Measurements from ENCODE around the gene PCSK6. TPM values are rescaled to one million over a fixed set of nuclear protein-coding genes. Genes with fewer than 3 reads are reported as not detected.

PCSK6 gene
- total and polyA plus RNA-seq, 2 of the 8 experiments (the other 6 are each of a cell fraction or from before 2014, with no cell fraction given): 1.9 to 4.0 TPM

GRCh38 chr15:101444015-101444414 lies 45.5 kb downstream of the PCSK6 start:
- Histone ChIP-seq H2BK120ac (replicated peaks; ENCODE audit: low read depth, low read length) (no peak overlapping the region), H3K36me3 (ENCODE audit: control insufficient read depth in 2 of 4, insufficient read depth in 4 of 4, low read length in 3 of 4) (no peaks in the 10 kb centered on the region), H2BK12ac (ENCODE audit: low read depth, low read length) (no peak overlapping the region), H2BK15ac (ENCODE audit: low read length) (no peak overlapping the region), H4K5ac (ENCODE audit: insufficient read length, low read depth, low read length) (no peak overlapping the region), H2AK5ac (ENCODE audit: low read depth, low read length) (no peak overlapping the region), H3K4ac (replicated peaks; ENCODE audit: insufficient read length, low read depth, low read length) (no peak overlapping the region), H2AFZ (ENCODE audit: low read length) (no peak overlapping the region), H3K4me3 (ENCODE audit: extremely low read depth in 1 of 4, insufficient read depth in 2 of 4, low read depth in 3 of 4, low read length in 4 of 4) (no peak overlapping the region), H3K23ac (ENCODE audit: insufficient read length) (no peak overlapping the region), H3K4me1 (replicated peaks in 1 of 4; ENCODE audit: control insufficient read depth in 3 of 4, insufficient read depth in 4 of 4, low read length in 3 of 4) (no peaks in the 10 kb centered on the region; a peak in 1 of 7 replicates), H3K4me2 (ENCODE audit: insufficient read depth in 1 of 2, low read depth in 2 of 2, low read length in 2 of 2) (no peak overlapping the region), H2BK5ac (ENCODE audit: low read depth, low read length) (no peak overlapping the region), H3K23me2 (ENCODE audit: low read depth, low read length) (peaks cover 2% of the 10 kb centered on the region; the same call in 1 of the 2 replicates), H3K18ac (ENCODE audit: extremely low read depth, low read length) (no peak overlapping the region), H3K79me2 (ENCODE audit: control insufficient read depth in 1 of 2, insufficient read depth in 2 of 2, low read length in 2 of 2) (no peaks in the 10 kb centered on the region), H3K27ac (ENCODE audit: low read depth, low read length) (no peak overlapping the region), H3K27me3 (replicated peaks in 1 of 4; ENCODE audit: control insufficient read depth in 3 of 4, extremely low read depth in 1 of 4, insufficient read depth in 3 of 4, low read length in 3 of 4) (no peaks in the 10 kb centered on the region; a peak in 1 of 7 replicates), H3K9ac (replicated peaks in 1 of 4; ENCODE audit: extremely low read depth in 1 of 4, low read depth in 3 of 4, low read length in 3 of 4) (no peak overlapping the region), H4K20me1 (replicated peaks in 1 of 2; ENCODE audit: control insufficient read depth in 1 of 2, insufficient read depth in 2 of 2, low read length in 2 of 2) (no peaks in the 10 kb centered on the region), H4K91ac (replicated peaks; ENCODE audit: insufficient read length, low read length) (no peak overlapping the region), H3K56ac (replicated peaks; ENCODE audit: insufficient read length, low read depth, low read length) (no peak overlapping the region), H2BK20ac (ENCODE audit: low read length) (no peak overlapping the region), H3K14ac (ENCODE audit: insufficient read length) (no peak overlapping the region), H4K8ac (ENCODE audit: extremely low read depth, insufficient read depth, low read length) (no peak overlapping the region), H3K79me1 (ENCODE audit: low read depth, low read length) (no peaks in the 10 kb centered on the region), H3K9me3 (ENCODE audit: insufficient read depth in 2 of 2, low read depth in 1 of 2, low read length in 1 of 2) (no peaks in the 10 kb centered on the region; a peak in 1 of 4 replicates)
- CTCF ChIA-PET (ENCODE audit: partially characterized antibody): interaction anchor here (1.2 kb wide), 1 partner anchor 123 kb away, joined by 3 read pairs; no protein-coding TSS in a partner anchor
- DNase-seq (ENCODE audit: low read depth in 1 of 2, low spot score in 2 of 2) (no peak), FAIRE-seq (no peak)
- POLR2A ChIA-PET (ENCODE audit: partially characterized antibody): interaction anchor here (0.9 kb wide), 1 partner anchor 39 kb away, joined by 3 read pairs; no protein-coding TSS in a partner anchor
- WGBS, 2 experiments (ENCODE audit: extremely low coverage in 1 of 2, insufficient coverage in 1 of 2, insufficient read length in 1 of 2, insufficient replicate concordance in 2 of 2, low coverage in 1 of 2, low lambda C conversion rate in 2 of 2, missing lambda C conversion rate in 1 of 2): 96% methylated on average over 8 of the region's 8 CpGs; no CpG with 5 or more reads in 1 of the 2 experiments
- TF ChIP-seq GTF2F1 (IDR thresholded peaks at IDR 0.05; ENCODE audit: borderline replicate concordance, low read depth, low read length) (no peak), KDM4A (IDR thresholded peaks at IDR 0.05; ENCODE audit: low read depth, low read length, severe bottlenecking) (no peak), NANOG (IDR thresholded peaks at IDR 0.05; ENCODE audit: insufficient read depth, low read depth, low read length, poor library complexity, severe bottlenecking) (no peak), KDM5A (IDR thresholded peaks at IDR 0.05; ENCODE audit: low read length) (no peak), FOSL1 (IDR thresholded peaks at IDR 0.05; ENCODE audit: insufficient read depth, low read depth, low read length) (no peak), JUN (IDR thresholded peaks at IDR 0.05; ENCODE audit: low read depth, low read length) (no peak), HDAC6 (IDR thresholded peaks at IDR 0.05; ENCODE audit: low read depth, low read length) (no peak), SP1 (IDR thresholded peaks at IDR 0.05; ENCODE audit: low read depth, low read length) (no peak), CBX5 (IDR thresholded peaks at IDR 0.05; ENCODE audit: low read depth, low read length) (no peak), SIRT6 (IDR thresholded peaks at IDR 0.05; ENCODE audit: low read length) (no peak), POLR2A (IDR thresholded peaks at IDR 0.05; ENCODE audit: control extremely low read depth in 1 of 2, low read depth in 2 of 2, low read length in 2 of 2) (no peak), SIN3A (conservative IDR thresholded peaks at IDR 0.05 in 1 of 2, IDR thresholded peaks at IDR 0.05 in 1 of 2; ENCODE audit: low read depth in 1 of 2, low read length in 2 of 2) (no peak), POLR2AphosphoS5 (IDR thresholded peaks at IDR 0.05; ENCODE audit: low read depth, low read length) (no peak), RFX5 (IDR thresholded peaks at IDR 0.05; ENCODE audit: borderline replicate concordance, low read depth, low read length) (no peak), RNF2 (IDR thresholded peaks at IDR 0.05; ENCODE audit: borderline replicate concordance, low read depth, low read length, missing control alignments, poor library complexity, severe bottlenecking) (no peak)

All from H1 (cell line).